Muscle of leg (tissue), 11 donors: ENCODE data around the gene HMGN1. TPM values are rescaled to one million over a fixed set of nuclear protein-coding genes. Genes with fewer than 3 reads are reported as not detected.

Source experiments
- DNase-seq: peaks from one replicate; pipeline ENCODE4 v3.0.0; 2013
- H3K27ac ChIP-seq: one replicate; pipeline ENCODE4 v1.5.1; 2013; ENCODE audit warnings: mild to moderate bottlenecking, low read length, control low read depth
- H3K27me3 ChIP-seq: one replicate; pipeline ENCODE4 v1.6.1; 2013; ENCODE audit warnings: low read length; ENCODE audit not compliant: control insufficient read depth, insufficient read depth
- H3K36me3 ChIP-seq: one replicate; pipeline ENCODE4 v1.6.1; 2013; ENCODE audit warnings: low read length; ENCODE audit not compliant: control insufficient read depth, insufficient read depth
- H3K4me1 ChIP-seq: one replicate; pipeline ENCODE4 v1.6.1; 2013; ENCODE audit warnings: low read length; ENCODE audit not compliant: control insufficient read depth, insufficient read depth
- H3K4me3 ChIP-seq: one replicate; pipeline ENCODE4 v1.5.1; 2013; ENCODE audit warnings: low read length, control low read depth
- H3K9me3 ChIP-seq: replicated peaks from 2 replicates; pipeline ENCODE4 v1.6.1; 2013; ENCODE audit warnings: low read depth, low read length; ENCODE audit not compliant: control insufficient read depth
- WGBS: methylation state at CpG from one replicate; pipeline ENCODE4 v1.1.5; 2013; ENCODE audit warnings: missing lambda C conversion rate; ENCODE audit not compliant: insufficient coverage; 5-methylcytosine and 5-hydroxymethylcytosine counted together
- polyA plus RNA-seq, 8 donors: library from polyadenylated mRNA; unstranded; fragments of 120-200 nt; gene quantifications; one replicate each; pipeline versions ENCODE4 v1.2.1 to v1.2.3, GENCODE V29; 2013; ENCODE audit warnings: inconsistent platforms in 1 of 8, low replicate concordance in 1 of 8; ENCODE audit not compliant: insufficient read length in 8 of 8, insufficient read depth in 1 of 8
- total RNA-seq: library from RNA; stranded (reverse); fragments of 120-200 nt; gene quantifications from one replicate; pipeline ENCODE4 v1.2.4, GENCODE V29; 2013

HMGN1 gene
- total and polyA plus RNA-seq, 9 donors = 213 to 336 (median 299) TPM

- H3K4me1 ChIP-seq = peaks cover 4% of the 10 kb centered on the region
- H3K27ac ChIP-seq = peak overlapping the region; percentile 55
- WGBS = under 1% methylated on average over 64 of the region's 71 CpGs
- peaks cover 16% of the 10 kb centered on the region for H3K36me3 ChIP-seq
- peak overlapping the region; percentile 91 for H3K4me3 ChIP-seq
- H3K27me3 ChIP-seq = no peaks in the 10 kb centered on the region
- H3K9me3 ChIP-seq = no peaks in the 10 kb centered on the region
- DNase-seq = no peak
Observed at GRCh38 chr21:39313042-39313570, 35.8 kb downstream of the HMGN1 start.

- 0% methylated on average over 56 of the region's 65 CpGs for WGBS
- Histone ChIP-seq H3K4me3 (peak overlapping the region; percentile 91), H3K27ac (peak overlapping the region; percentile 79), H3K27me3 (no peaks in the 10 kb centered on the region), H3K4me1 (peaks cover 4% of the 10 kb centered on the region), H3K36me3 (peaks cover 19% of the 10 kb centered on the region), H3K9me3 (no peaks in the 10 kb centered on the region)
- peak; percentile 95 for DNase-seq
Observed at GRCh38 chr21:39312112-39313041, 36.5 kb downstream of the HMGN1 start.

- Histone ChIP-seq H3K9me3 (no peaks in the 10 kb centered on the region), H3K27ac (no peak overlapping the region), H3K36me3 (peaks cover 19% of the 10 kb centered on the region), H3K27me3 (no peaks in the 10 kb centered on the region), H3K4me1 (peaks cover 4% of the 10 kb centered on the region), H3K4me3 (no peak overlapping the region)
- no peak for DNase-seq
- 100% methylated on average over 3 of the region's 7 CpGs for WGBS
Observed at GRCh38 chr21:39311164-39311563, 37.7 kb downstream of the HMGN1 start.

- H3K9me3 ChIP-seq = no peaks in the 10 kb centered on the region
- H3K4me3 ChIP-seq = no peak overlapping the region
- H3K27ac ChIP-seq = no peak overlapping the region
- WGBS = no CpG with 5 or more reads among the region's 1 CpG
- H3K4me1 ChIP-seq = no peaks in the 10 kb centered on the region
- peaks cover 34% of the 10 kb centered on the region for H3K36me3 ChIP-seq
- no peak for DNase-seq
- no peaks in the 10 kb centered on the region for H3K27me3 ChIP-seq
Observed at GRCh38 chr21:39307466-39307865, 41.4 kb downstream of the HMGN1 start.

GRCh38 chr21:39300587-39300986, 48.3 kb downstream of the HMGN1 start:
- DNase-seq = no peak
- WGBS = no CpG with 5 or more reads among the region's 3 CpGs
- H3K4me1 ChIP-seq = no peaks in the 10 kb centered on the region
- H3K27me3 ChIP-seq = no peaks in the 10 kb centered on the region
- peaks cover 40% of the 10 kb centered on the region for H3K36me3 ChIP-seq
- no peak overlapping the region for H3K27ac ChIP-seq
- H3K4me3 ChIP-seq = no peak overlapping the region
- H3K9me3 ChIP-seq = peaks cover 10% of the 10 kb centered on the region

GRCh38 chr21:39296891-39297290, 52.0 kb downstream of the HMGN1 start:
- no peak for DNase-seq
- H3K27ac ChIP-seq = no peak overlapping the region
- no CpG with 5 or more reads among the region's 2 CpGs for WGBS
- no peaks in the 10 kb centered on the region for H3K27me3 ChIP-seq
- H3K4me3 ChIP-seq = no peak overlapping the region
- no peaks in the 10 kb centered on the region for H3K4me1 ChIP-seq
- H3K36me3 ChIP-seq = peaks cover 28% of the 10 kb centered on the region
- peaks cover 10% of the 10 kb centered on the region for H3K9me3 ChIP-seq

Other genes with a start within 250 kb of the HMGN1 start
- 37.4 TPM for gene PSMG1, start 165.6 kb downstream of the HMGN1 start, total RNA-seq
- 10 to 100 TPM; 29.6 to 42.0 (median 33.7) TPM for gene PSMG1, start 165.6 kb downstream of the HMGN1 start, polyA plus RNA-seq
- 49.0 TPM for gene BRWD1, start 35.5 kb downstream of the HMGN1 start, total RNA-seq
- gene BRWD1, start 35.5 kb downstream of the HMGN1 start, polyA plus RNA-seq = 10 to 100 TPM; 21.9 to 32.9 (median 28.7) TPM
- 0.84 TPM for gene LCA5L, start 96.7 kb upstream of the HMGN1 start, total RNA-seq
- 1 to 10 TPM in 4 of 8 donors, under 1 TPM in 4; 0.36 to 2.6 (median 0.98) TPM for gene LCA5L, start 96.7 kb upstream of the HMGN1 start, polyA plus RNA-seq
- 105 TPM for gene SH3BGR, start 102.9 kb upstream of the HMGN1 start, total RNA-seq
- gene SH3BGR, start 102.9 kb upstream of the HMGN1 start, polyA plus RNA-seq = 100 to 1,000 TPM; 121 to 179 (median 160) TPM